Ovary (tissue), 9 donors: Measurements from ENCODE around the gene C13orf46. TPM values are rescaled to one million over a fixed set of nuclear protein-coding genes. Genes with fewer than 3 reads are reported as not detected.
"Not testable (repeated sequence)": the region's sequence is repeated elsewhere in the genome, so short reads cannot be mapped to it uniquely, and the experiment has no call there.

Experiments
- DNase-seq, 5 donors: peaks; one replicate each; pipeline ENCODE4 v3.0.0-alpha.2; 2019 to 2020
- H3K27ac ChIP-seq, 2 donors: fragments of 200-600 bp; one replicate each; pipeline versions ENCODE4 v1.5.1 to v1.8.0; 2019 to 2022
- H3K27me3 ChIP-seq: fragments of 200-600 bp; one replicate; pipeline ENCODE4 v1.8.0; 2022
- H3K36me3 ChIP-seq: fragments of 200-600 bp; sonication (generic); one replicate; pipeline ENCODE4 v1.5.1; 2019
- H3K4me1 ChIP-seq: one replicate; pipeline ENCODE4 v1.8.1; 2013; ENCODE audit warnings: mild to moderate bottlenecking, moderate library complexity; ENCODE audit not compliant: insufficient read depth
- H3K4me3 ChIP-seq: fragments of 200-600 bp; sonication (generic); one replicate; pipeline ENCODE4 v1.5.1; 2017
- H3K9me3 ChIP-seq, 2 donors: fragments of 200-600 bp in 1 of 2; sonication (generic) in 1 of 2; one replicate each; pipeline versions ENCODE4 v1.5.1 to v1.8.1; 2013 to 2019; ENCODE audit warnings: mild to moderate bottlenecking in 1 of 2, moderate library complexity in 1 of 2
- EP300 ChIP-seq: sonication (generic); formaldehyde crosslinking; IDR thresholded peaks from one replicate; pipeline ENCODE4 v1.6.1; 2017; ENCODE audit warnings: antibody characterized with exemption
- POLR2A ChIP-seq: fragments of 450-650 bp; IDR thresholded peaks from one replicate; pipeline ENCODE4 v1.6.1; 2017; ENCODE audit warnings: antibody characterized with exemption, mild to moderate bottlenecking, moderate library complexity
- WGBS, 3 donors: extraction: QIAGEN DNeasy Blood & Tissue Kit in 1 of 3; methylation state at CpG; one replicate each; pipeline versions ENCODE4 v1.1.5 to v1.1.7; 2013 to 2017; 5-methylcytosine and 5-hydroxymethylcytosine counted together
- intact Hi-C, 4 donors: fragments of 100-400 bp; cut with DNase I; formaldehyde crosslinking; loops; one replicate each; pipeline versions ENCODE4 v1.11.0 to v1.15.1; 2022 to 2023
- polyA plus RNA-seq, 2 donors: library from polyadenylated mRNA; stranded (reverse); fragments of 200-250 nt in 1 of 2; fragments of 350-450 nt in 1 of 2; fragmentation: Illumina TruSeq in 1 of 2; extraction: RNeasy Lipid Tissue Mini Kit (QIAGEN cat#74804) in 1 of 2; gene quantifications; one replicate each; pipeline ENCODE4 v1.2.3, GENCODE V29; 2013 to 2014
- total RNA-seq, 7 donors: library from RNA; depleted of rRNA in 2 of 7; stranded (reverse); fragments of >200 nt in 2 of 7; fragmentation: NEBNext Ultra II Directional in 3 of 7; extraction: Animal tissue kit (Norgen Biotek cat#: 25700) in 3 of 7; gene quantifications; one replicate each; pipeline versions ENCODE4 v1.1.0 to v1.2.4, GENCODE V29; 2016 to 2023
- TF ChIP-seq, protein P1 (sequence below), 3 donors: fragments of 450-650 bp in 2 of 3; fragments of 200-600 bp in 1 of 3; IDR thresholded peaks; one replicate each; pipeline versions ENCODE4 v1.5.1 to v1.8.0; 2016 to 2022; ENCODE audit warnings: antibody characterized with exemption in 3 of 3, mild to moderate bottlenecking in 1 of 3
- donor health status: DM: no; HTN: no; CAD: no; lungs with moderate emphysema.
- donor health status: DM: no; HTN: no; CAD: no.
- donor health status: Bipolar disorder and iron deficiency.
- donor health status: DM: yes; HTN: yes; CAD: no.
- donor health status: DM: no; HTN: no; CAD: no.
- donor health status: DM: yes; HTN: yes; CAD: no.

C13orf46 gene
- total and polyA plus RNA-seq, 9 donors = 0.05 to 2.0 (median 0.50) TPM; not detected in 2

DNA sequence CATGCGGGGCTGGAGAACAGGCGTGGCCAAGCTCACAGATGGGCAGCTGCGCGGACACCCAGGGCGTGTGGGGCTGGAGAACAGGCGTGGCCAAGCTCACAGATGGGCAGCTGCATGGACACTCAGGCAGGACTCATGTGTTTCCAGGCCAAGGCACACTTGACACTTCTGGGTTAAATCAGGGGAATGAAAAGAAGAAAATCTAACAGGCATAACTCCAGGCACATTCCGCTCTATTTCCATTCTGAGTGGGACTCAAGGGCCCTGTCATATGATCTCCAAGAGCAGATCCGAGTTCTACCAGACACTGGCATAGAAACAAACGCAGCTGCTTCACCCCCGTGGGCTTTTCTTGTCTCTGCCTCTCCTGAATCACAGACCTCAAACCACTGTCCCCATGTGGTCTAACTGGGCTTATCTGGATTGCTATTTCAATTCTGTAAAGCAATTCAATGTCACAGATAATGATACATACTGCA is 17.4 kb upstream of the C13orf46 start:
- intact Hi-C loops = no loop called here
- H3K9me3 ChIP-seq = no peaks in the 10 kb centered on the region
- no peaks in the 10 kb centered on the region for H3K36me3 ChIP-seq
- no peak overlapping the region for H3K4me3 ChIP-seq
- WGBS, 3 donors = 65 to 75% (median 69%) methylated on average over 8 to 10 of the region's 10 CpGs
- H3K27ac ChIP-seq = no peak overlapping the region
- TF ChIP-seq POLR2A (no peak), EP300 (no peak)
- TF ChIP-seq, protein P1, sequence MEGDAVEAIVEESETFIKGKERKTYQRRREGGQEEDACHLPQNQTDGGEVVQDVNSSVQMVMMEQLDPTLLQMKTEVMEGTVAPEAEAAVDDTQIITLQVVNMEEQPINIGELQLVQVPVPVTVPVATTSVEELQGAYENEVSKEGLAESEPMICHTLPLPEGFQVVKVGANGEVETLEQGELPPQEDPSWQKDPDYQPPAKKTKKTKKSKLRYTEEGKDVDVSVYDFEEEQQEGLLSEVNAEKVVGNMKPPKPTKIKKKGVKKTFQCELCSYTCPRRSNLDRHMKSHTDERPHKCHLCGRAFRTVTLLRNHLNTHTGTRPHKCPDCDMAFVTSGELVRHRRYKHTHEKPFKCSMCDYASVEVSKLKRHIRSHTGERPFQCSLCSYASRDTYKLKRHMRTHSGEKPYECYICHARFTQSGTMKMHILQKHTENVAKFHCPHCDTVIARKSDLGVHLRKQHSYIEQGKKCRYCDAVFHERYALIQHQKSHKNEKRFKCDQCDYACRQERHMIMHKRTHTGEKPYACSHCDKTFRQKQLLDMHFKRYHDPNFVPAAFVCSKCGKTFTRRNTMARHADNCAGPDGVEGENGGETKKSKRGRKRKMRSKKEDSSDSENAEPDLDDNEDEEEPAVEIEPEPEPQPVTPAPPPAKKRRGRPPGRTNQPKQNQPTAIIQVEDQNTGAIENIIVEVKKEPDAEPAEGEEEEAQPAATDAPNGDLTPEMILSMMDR (IDR thresholded peaks at IDR 0.05) = no peak
- no peaks in the 10 kb centered on the region for H3K27me3 ChIP-seq
- no peaks in the 10 kb centered on the region for H3K4me1 ChIP-seq
- no peak for DNase-seq

DNA sequence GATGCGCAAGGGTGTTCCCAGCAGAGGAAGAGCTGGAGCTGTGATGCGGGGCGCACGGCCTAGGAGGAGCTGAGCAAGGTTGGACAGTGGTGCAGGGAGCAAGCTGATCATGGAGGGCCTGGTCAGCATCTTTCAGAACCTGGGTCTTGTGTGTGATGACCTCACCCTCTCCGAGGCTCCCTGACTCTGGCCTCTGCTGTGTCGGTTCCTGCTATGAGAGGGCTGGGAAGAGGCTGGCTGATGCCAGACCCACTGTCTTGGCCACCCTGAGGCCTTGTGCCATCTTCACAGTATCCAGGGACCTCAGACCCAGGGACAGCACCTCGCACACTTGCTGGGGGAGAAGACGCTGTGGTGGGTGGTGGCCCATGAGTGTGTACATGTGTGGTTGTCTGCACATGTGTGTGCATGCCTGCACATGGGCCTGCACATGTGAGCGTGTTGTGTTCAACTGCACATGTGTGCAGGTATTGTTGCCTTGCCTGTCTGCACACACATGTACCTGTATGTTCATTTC is 16.5 kb upstream of the C13orf46 start:
- TF ChIP-seq EP300 (no peak), POLR2A (no peak)
- TF ChIP-seq, protein P1 (IDR thresholded peaks at IDR 0.05) = no peak
- H3K27me3 ChIP-seq = no peaks in the 10 kb centered on the region
- H3K9me3 ChIP-seq = no peaks in the 10 kb centered on the region
- H3K27ac ChIP-seq = no peak overlapping the region
- WGBS, 3 donors = 88 to 96% (median 96%) methylated on average over 9 of the region's 9 CpGs
- DNase-seq = peak in 1 of 5 donors; percentile 12
- no peaks in the 10 kb centered on the region for H3K36me3 ChIP-seq
- intact Hi-C loops = no loop called here
- H3K4me1 ChIP-seq = no peaks in the 10 kb centered on the region
- no peak overlapping the region for H3K4me3 ChIP-seq

DNA sequence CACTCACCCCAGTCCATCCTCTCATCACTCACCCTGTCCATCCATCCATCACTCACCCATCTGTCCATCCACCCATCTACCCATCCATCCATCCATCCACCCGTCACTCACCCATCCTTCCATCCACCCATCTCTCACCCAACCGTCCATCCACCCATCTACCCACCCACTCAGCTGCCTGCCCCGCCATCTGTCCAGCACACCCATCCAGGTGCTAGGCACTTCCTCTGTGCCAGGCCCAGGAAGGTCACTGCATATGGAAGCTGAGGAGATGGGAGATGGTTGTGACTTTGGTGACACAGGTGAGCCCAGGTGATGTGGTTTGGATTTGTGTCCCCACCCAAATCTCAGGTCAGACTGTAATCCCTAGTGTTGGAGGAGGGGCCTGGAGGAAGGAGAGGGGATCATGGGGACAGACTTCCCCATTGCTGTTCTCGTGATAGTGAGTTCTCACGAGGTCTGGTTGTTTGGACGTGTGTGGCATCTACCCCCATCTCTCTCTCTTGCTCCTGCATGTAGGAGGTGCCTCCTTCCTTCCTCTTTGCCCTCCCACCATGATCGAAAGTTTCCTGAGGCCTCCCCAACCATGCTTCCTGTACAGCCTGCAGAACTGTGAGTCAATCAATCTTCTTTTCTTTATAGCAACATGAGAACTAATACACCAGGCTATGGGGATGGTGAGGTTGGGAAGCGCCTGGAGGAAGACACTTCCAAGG is 15.9 kb upstream of the C13orf46 start:
- Histone ChIP-seq H3K4me3 (no peak overlapping the region), H3K36me3 (no peaks in the 10 kb centered on the region), H3K4me1 (no peaks in the 10 kb centered on the region), H3K27ac (no peak overlapping the region), H3K9me3 (no peaks in the 10 kb centered on the region), H3K27me3 (no peaks in the 10 kb centered on the region)
- peak in 1 of 5 donors; percentile 9 for DNase-seq
- no peak for TF ChIP-seq POLR2A
- TF ChIP-seq EP300 = no peak
- TF ChIP-seq, protein P1 (IDR thresholded peaks at IDR 0.05) = no peak
- WGBS, 3 donors = 89 to 97% (median 95%) methylated on average over 8 of the region's 8 CpGs
- intact Hi-C loops = no loop called here

DNA sequence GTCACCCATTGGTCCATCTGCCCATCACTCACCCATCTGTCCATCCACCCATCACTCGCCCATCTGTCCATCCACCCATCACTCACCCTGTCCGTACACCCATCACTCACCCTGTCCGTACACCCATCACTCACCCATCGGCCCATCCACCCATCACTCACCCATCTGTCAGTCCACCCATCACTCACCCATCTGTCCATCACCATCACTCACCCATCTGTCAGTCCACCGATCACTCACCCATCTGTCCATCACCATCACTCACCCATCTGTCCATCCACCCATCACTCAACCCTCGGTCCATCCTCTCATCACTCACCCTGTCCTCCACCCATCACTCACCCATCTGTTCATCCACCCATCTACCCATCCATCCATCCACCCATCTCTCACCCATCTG is 15.0 kb upstream of the C13orf46 start:
- 88 to 98% (median 90%) methylated on average over 6 of the region's 6 CpGs for WGBS, 3 donors
- H3K36me3 ChIP-seq, H3K4me3 ChIP-seq, H3K4me1 ChIP-seq, H3K27me3 ChIP-seq, H3K27ac ChIP-seq, H3K9me3 ChIP-seq, intact Hi-C loops: not testable (repeated sequence)
- DNase-seq = peak in 1 of 5 donors; percentile 7

DNA sequence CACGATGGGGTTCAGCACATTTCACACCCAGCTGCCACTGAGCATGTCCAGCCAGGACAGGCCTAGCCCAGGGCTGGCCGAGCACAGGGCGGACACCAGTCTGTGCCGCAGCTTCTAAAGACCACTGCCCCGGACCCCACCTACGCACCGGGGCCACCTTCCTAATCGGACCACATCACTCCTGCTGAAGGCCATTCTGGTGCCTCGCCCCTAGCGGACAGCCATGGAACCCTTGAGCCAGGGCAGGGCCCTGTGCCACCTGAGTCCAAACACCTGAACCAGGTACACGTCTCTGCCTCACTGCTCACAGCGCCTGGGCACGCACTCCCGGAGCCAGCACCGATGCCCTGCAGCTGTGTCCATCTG is 8.4 kb upstream of the C13orf46 start:
- H3K36me3 ChIP-seq = no peaks in the 10 kb centered on the region
- DNase-seq = peak in 1 of 5 donors; percentile 25
- intact Hi-C loops = no loop called here
- H3K9me3 ChIP-seq = no peaks in the 10 kb centered on the region
- H3K27me3 ChIP-seq = no peaks in the 10 kb centered on the region
- WGBS, 3 donors = 96% methylated on average over 15 of the region's 15 CpGs
- H3K27ac ChIP-seq = no peak overlapping the region
- no peak overlapping the region for H3K4me3 ChIP-seq
- H3K4me1 ChIP-seq = no peaks in the 10 kb centered on the region
- TF ChIP-seq POLR2A (no peak), EP300 (no peak)
- TF ChIP-seq, protein P1 (IDR thresholded peaks at IDR 0.05) = no peak
